GM18867 (cell line): ENCODE data around the gene GALE.

Experiments
- ATAC-seq: cut with Tn5 transposase; IDR thresholded peaks from one replicate; pipeline ENCODE4 v1.9.1; 2021; ENCODE audit warnings: mild to moderate bottlenecking, moderate library complexity; ENCODE audit not compliant: unreplicated experiment

GALE gene

DNA sequence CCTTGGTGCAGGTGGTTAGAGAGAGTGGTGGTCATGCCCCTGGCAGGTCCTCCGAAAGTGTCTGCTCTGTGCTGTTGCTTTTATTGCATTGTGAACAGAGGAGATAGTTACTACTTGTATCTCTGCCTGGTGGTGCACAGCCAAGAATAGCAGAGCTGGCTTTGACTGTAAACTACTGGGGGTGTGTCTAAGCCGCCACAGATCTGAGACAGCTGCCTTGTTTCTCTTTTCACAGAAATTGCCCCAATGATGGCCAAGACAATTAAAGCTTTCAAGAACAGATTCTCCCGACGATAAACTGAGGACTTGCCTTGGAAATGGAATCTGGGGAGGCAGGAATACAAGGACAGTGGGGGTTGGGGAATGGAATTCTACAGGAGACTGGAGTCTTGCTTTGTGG is 41.3 kb downstream of the GALE start:
- ATAC-seq, result no peak

DNA sequence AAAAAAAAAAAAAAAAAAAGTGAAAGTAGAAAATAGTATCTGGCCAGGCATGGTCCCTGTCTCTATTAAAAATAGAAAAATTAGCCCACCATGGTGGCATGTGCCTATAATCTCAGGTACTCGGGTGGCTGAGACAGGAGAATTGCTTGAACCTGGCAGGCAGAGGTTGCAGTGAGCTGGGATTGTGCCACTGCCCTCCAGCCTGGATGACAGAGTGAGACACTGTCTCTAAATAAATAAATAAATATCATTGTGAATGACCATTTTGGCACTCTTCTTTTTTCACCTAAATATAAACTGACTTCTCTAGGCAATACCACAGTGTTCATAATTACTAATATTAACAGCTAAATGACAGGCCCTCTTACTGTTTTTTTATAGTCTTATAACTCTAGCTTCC is 42.7 kb downstream of the GALE start:
- ATAC-seq, result no peak

DNA sequence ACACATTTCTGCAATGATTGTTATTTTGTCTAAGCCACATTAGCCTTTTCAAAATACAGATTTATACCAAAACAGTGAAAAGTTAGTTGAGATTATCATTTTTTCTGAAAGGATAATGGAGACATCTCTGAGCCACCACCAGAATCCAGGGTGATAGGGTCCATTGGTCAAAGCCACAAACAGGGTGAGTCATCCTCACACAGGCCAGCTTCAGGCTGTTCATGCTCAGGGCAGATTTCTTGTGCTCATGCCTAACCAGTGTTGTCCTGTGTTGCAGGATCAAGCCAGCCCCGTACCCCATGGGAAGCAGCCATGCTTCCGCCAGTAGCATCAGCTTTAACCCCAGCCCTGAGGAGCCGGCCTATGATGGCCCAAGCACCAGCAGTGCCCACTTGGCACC is 43.9 kb downstream of the GALE start:
- no peak for ATAC-seq

DNA sequence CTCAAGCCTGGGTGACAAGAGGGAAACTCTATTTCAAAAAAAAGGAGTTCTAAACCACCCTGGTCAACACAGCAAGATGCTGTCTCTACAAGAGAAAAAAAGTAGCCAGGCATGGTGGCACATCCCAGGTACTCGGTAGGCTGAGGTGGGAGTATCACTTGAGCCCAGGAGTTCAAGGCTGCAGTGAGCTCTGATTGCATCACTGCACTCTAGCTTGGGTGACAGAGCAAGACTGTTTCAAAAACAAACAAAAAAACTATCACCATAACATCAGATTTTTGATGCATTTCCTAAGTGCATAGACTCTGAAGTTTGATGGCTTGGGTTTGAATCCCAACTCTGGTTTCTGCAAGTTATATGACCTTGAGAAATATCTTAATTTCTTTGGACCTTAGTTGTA is 47.6 kb downstream of the GALE start:
- no peak for ATAC-seq

DNA sequence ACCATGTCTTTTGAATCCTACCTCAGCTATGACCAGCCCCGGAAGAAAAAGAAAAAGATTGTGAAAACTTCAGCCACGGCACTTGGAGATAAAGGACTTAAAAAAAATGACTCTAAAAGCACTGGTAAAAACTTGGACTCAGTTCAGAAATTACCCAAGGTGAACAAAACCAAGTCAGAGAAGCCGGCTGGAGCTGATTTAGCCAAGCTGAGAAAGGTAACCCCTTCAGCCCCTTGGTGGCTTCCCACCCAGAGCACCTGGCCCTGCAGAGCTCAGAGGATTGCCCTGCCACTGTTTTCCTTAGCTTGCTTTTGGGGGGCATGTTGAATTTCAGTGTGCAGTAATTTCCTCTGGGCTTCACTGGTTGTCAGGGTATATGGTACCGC is 48.7 kb downstream of the GALE start:
- no peak for ATAC-seq

DNA sequence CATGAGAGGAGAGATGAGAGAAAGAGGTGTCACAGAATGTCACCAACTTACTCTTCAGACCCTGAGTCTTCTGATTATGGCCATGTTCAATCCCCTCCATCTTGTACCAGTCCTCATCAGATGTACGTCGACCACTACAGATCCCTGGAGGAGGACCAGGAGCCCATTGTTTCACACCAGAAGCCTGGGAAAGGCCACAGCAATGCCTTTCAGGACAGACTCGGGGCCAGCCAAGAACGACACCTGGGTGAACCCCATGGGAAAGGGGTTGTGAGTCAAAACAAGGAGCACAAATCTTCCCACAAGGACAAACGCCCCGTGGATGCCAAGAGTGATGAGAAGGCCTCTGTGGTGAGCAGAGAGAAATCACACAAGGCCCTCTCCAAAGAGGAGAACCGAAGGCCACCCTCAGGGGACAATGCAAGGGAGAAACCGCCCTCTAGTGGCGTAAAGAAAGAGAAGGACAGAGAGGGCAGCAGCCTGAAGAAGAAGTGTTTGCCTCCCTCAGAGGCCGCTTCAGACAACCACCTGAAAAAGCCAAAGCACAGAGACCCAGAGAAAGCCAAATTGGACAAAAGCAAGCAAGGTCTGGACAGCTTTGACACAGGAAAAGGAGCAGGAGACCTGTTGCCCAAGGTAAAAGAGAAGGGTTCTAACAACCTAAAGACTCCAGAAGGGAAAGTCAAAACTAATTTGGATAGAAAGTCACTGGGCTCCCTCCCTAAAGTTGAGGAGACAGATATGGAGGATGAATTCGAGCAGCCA is 49.3 kb downstream of the GALE start:
- no peak for ATAC-seq

DNA sequence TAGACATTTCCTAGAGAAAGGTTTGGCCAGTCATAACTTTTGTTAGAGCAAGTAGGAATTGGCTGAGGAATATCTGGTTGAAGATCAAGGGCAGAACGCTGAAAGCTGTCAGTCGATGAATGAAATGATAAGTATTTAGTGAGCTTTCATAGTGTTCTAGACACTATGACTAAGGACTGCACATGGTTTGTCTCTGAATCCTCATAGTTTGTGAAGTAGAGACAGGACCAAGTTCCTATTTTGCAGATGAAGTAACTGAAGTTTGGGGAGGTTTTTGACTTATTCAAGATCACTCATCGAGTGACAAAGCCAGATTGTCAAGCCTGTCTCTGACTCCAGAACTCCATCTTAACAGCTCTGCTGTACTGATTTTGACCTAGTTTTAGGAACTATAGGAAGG is 52.5 kb downstream of the GALE start:
- no peak for ATAC-seq
